HG03469 (cell line): ENCODE data around the gene FAM78A.

Source experiments
- ATAC-seq: cut with Tn5 transposase; IDR thresholded peaks from one replicate; pipeline ENCODE4 v1.9.1; 2021; ENCODE audit warnings: mild to moderate bottlenecking, moderate library complexity, moderate number of reproducible peaks; ENCODE audit not compliant: unreplicated experiment

Gene FAM78A

GRCh38 chr9:131240047-131240921, 36.0 kb downstream of the FAM78A start:
- ATAC-seq: no peak

DNA sequence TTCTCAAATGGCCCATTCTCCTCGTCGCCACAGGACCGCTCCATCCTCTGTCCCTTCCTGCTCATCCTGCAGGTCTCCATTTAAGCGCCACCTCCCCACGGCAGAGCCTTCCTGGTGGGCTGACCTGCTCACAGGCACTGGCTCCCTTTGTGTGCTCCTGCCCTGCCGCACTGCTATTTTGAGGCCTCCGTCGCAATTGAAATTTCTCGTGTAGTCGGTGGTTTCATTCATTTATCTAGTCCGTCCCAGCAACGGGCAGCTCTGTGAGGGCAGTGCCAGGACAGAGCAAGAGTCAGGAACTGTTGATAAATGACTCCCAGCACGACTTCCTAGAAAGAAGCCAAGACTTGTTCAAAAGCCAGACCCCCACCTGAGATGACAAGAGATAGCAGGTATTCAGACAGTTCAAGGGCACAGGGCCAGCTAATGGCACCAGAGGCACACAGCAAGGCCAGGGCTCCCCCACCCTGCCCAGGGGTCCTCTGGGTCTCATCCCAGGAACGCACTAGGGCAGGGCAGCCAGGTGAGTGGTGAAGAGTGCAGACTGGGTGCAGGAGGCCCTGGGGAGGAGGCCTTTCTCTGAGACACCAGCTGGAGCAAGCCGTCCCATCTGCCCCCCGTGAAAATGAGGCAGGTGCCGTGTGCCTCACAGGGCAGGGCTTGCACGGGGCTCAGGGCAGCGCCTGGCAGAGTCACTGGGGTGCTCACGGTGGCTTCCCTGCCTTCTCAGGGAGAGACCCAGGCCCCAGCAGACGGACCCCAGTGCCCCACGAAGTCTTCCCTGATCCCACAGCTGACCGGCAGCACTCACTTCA, 36.9 kb downstream of the FAM78A start:
- no peak for ATAC-seq

GRCh38 chr9:131238402-131239021, 37.8 kb downstream of the FAM78A start:
- no peak for ATAC-seq

DNA sequence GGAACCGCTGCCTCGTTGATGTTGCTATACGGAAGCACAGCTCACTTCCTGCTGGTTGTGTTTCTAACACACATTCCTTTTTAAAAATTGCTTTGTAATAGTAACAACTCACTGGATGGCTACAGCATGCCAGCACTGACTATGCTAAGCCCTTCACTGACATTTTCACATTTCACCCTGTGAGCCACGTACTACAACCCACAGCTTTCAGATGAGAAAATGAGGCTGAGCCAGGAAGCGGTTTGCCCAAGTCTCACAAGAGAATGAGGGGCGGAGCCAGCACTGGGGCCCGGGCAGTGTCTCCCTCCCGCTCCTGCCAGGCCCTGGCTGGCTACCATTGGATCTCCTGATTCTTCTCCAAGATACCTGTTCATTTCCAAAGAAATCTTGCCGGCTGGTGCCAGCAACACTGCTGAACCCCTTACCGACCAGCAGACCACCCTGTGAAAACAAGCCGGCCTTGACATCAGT, 38.3 kb downstream of the FAM78A start:
- peak; percentile 78 for ATAC-seq

GRCh38 chr9:131237291-131237690, 39.0 kb downstream of the FAM78A start:
- ATAC-seq: no peak

DNA sequence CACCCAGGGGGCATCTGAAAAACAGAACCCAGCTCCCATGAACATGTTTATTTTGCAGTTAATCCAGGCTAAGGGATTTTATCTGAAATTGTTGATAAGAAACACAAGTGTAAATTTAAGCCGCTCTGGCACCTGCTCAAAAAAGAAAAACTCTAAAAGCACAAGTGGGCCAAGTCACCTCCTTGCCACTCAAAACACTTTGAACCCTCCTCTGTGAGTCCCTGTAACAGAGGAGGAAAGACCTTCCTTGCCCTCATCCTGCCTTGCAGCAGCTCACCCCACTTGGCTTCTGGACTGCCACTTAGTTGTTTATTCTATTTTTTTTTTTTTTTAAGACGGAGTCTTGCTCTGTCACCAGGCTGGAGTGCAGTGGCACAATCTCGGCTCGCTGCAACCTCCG, 39.5 kb downstream of the FAM78A start:
- ATAC-seq: no peak

GRCh38 chr9:131236161-131236560, 40.1 kb downstream of the FAM78A start:
- ATAC-seq: no peak

- no peak for ATAC-seq
Measured at GRCh38 chr9:131235480-131235851, 40.8 kb downstream of the FAM78A start.

GRCh38 chr9:131234799-131235479, 41.4 kb downstream of the FAM78A start:
- ATAC-seq: no peak

DNA sequence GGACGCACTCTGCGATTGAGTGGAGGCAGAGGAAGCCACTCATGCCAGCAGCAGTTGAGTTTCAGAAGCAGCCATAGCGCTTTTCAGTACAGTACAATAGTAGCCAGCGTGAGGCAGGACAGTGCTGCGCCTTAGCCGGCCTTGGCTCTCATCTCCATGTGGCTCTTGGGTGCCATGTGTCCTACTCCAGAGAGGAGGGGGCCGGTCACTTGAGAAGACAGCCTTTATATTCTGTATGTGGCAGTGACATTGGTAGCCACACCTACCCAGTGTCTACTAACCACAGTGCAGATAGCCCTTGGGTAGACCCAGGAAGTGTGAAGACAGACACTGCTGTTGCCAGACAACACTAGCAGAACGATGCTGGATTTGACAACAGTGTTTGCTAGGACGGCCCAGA, 42.3 kb downstream of the FAM78A start:
- ATAC-seq: no peak

DNA sequence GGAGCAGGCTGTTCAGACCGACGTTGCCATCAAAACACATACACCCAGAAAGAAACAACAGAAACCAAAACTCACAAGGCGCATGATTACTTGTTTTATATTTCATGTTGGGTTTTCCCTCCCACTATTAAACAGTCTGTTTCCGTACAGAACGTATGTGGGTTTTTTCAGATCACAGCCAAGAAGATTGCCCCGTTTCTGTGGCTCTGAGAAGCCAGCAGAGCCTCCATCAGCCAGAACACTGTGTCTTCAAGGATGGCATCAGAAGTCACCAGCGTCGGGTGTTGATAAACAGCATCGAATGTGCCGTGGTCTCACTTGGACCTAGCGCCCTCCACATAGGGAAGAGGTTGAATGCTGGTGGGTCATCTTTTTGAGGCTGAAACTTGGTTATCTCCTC, 42.8 kb downstream of the FAM78A start:
- ATAC-seq: no peak

GRCh38 chr9:131228988-131229387, 47.3 kb downstream of the FAM78A start:
- ATAC-seq: no peak

DNA sequence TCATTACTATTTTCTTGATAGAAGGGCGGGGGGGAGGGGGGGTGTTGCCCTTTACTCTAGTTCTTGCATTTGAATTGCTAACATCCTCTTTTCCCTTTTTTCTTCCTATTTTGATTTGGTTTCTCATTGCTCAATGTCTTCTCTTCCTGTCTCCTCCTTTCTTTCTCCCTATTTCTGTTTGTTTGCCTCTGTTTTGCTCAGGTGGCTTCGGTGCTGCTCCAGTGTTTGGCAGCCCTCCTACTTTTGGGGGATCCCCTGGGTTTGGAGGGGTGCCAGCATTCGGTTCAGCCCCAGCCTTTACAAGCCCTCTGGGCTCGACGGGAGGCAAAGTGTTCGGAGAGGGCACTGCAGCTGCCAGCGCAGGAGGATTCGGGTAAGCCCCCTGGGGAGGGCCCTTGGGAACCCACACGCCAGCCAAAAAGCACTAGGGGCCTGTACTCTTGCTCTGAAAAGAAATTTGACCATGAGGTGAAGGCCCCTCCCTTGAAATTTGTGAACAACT, 48.3 kb downstream of the FAM78A start:
- ATAC-seq: no peak

DNA sequence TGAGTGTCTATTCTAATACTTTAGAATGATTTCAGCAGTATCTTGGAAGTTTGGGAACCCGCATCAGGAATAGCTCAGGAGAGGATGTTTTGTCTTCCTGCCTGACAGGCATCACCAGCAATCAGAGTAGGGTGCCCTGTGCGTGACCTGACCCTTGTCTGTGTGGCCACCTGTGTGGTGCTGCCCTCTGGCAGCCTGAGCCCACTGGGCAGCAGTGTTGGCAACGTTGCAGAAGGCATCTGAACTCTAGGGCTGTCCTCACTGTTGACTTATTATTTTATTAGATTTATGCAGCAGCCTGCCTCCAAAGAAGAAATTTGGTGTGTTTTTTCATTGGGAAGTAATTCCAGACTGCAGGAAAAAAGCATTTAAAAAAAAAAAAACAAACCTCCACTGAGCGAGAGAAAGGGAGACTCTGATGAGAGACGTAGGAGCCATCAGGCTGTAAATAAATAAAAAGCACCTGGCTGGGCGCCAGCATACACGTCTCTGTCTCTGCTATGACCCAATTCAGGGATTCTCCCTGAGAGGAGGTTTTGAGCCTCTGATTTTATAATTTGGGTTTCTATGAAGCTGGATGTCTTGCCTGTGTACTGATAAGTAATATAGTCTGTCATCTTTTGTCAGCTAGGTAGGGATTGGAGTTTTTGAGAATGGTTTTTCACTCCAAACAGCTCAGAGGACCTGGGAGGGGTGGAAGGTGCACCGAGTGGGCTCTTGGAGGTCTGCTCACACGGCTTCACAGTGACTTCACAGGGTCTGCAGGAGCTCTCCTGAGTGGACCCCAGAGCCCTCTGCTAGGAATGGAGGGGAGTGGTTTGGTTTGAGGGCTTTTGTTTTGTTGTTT, 49.0 kb downstream of the FAM78A start:
- no peak for ATAC-seq

- ATAC-seq: no peak
Measured at GRCh38 chr9:131226226-131226625, 50.1 kb downstream of the FAM78A start.

DNA sequence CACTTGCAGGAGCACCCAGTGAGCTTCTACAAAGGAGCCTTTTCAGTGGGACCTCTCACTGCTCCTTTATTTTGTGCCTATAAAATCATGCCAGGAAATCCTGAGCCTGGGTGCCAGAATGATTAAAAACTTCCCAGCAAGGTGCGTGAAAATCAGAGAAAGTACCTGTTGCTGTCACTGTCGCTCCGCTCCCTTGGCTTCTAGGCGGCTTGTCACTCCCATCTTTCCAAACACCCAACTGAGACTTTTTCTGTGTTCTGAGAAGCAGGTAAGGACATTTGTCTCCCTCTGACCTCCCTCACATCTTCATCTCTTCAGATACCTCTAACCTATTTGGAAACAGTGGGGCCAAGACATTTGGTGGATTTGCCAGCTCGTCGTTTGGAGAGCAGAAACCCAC, 53.9 kb downstream of the FAM78A start:
- no peak for ATAC-seq

- ATAC-seq: no peak
Measured at GRCh38 chr9:131220485-131220884, 55.8 kb downstream of the FAM78A start.

GRCh38 chr9:131218370-131218769, 57.9 kb downstream of the FAM78A start:
- no peak for ATAC-seq

GRCh38 chr9:131217331-131218031, 58.8 kb downstream of the FAM78A start:
- ATAC-seq: no peak
